ENCODE results near the gene CD247.

CD247 gene

DNA sequence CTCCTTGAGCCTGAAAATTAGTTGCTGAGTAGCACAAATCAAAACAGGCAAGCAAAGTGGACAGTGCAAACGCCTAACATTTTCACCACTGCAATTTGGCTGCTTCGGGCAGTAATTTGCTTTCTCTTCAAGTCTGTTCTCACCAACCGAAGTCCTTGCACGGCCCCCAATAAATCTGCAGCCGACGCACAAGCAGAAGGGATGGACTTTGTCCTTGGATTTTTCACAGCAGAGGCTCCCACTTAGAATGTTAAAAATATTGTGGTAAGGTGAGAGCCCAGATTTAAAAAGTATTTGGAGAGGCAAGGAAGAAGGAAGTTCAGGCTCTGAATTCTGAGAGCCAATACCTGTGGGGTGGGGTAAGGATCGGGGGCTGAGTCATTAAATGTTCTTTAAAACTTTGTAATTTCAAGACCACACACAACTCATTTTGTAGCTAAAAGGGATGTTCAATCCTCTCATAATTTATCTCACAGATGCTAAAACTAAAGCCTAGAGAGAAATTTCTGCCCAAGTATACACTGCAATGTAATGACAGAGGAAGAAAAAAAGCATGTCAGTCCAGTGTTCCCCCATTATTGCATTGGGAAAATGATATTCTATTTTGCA is 6.2 kb downstream of the CD247 start:
- DNase-seq (ENCODE audit: low read depth): no peak

DNA sequence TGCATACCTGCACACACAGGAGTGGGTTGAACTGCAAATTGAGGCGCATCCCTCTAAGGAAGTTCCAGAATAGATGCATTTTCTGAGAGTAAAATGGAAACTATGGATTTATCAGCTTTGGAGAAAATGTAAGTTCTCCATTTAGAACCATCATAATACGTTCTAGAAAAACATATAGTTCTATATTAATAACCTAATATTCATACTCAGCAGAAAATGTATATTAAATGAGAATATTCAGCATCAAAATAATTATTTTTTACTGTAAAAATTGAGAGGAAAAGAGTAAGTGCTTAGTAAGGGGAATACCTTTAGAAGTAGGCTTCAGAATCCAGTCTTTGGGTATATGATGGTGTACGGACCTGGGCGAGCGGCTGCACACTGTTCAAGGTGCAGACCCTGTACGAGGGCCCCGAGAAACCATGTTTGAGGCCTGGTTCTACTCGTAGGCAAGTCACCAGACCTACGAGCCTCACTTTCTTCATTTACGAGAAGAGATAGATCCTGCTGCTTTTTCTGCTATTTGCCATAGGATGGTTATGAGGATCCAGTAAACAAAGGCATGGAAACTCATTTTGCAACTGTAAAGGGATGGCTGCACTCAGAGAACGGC is 6.8 kb downstream of the CD247 start:
- DNase-seq (ENCODE audit: low read depth): no peak

DNA sequence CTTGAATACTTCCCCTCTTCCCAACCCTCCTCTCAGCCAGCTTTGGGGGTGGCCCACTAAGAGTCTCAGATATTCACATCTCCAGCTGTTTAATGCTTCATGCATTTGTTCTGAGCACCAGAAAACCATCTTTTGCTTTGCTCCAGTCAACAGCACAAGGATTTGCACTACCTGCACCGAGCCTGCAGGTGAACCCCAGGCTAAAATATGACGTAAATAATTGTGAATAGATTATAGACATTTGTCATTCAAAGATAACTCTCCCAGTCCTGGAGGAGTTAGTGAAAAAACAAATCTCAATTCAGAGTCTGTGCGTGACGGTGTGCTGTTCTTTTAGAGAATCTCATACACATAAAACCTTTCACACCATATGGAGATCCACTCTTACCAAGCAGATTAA is 7.4 kb downstream of the CD247 start:
- no peak for DNase-seq (ENCODE audit: low read depth)

DNA sequence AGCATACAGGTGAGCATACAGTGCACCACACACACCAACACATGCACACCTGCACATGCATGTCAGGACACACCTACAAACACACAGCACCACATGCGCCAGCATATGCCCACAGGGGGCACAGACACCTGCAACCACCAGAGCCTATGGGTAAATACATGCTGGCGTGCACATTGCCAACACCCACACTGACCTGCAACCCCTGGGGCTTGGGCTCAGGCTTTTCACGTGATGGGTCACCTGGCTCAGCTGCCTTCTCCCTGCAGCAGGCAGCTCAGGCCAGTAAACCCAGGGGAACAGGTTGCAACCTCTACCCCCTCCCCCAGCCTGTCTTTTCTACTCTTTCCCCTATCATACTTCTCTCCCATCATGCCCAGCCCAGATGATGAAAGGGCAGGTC is 8.1 kb downstream of the CD247 start:
- no peak for DNase-seq (ENCODE audit: low read depth)

DNA sequence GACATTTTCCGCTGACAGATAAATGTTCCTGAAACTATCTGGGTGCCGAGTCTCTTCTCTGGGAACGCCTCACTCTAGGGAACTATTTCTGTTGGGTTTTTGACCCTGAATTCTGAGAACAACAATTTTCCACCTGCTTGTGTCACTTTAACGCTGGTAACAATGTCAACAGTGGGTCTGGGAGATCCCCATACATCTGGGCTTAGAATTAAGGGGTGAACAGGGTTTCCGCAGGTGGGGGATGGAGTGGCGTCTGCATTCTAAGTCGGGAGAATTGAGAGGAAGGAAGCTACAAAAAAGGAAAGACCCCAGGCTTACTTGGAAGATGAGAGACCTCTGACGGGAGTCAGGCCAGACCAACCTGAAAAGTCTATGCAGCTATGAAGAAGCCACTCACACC is 8.7 kb downstream of the CD247 start:
- no peak for DNase-seq (ENCODE audit: low read depth)

DNA sequence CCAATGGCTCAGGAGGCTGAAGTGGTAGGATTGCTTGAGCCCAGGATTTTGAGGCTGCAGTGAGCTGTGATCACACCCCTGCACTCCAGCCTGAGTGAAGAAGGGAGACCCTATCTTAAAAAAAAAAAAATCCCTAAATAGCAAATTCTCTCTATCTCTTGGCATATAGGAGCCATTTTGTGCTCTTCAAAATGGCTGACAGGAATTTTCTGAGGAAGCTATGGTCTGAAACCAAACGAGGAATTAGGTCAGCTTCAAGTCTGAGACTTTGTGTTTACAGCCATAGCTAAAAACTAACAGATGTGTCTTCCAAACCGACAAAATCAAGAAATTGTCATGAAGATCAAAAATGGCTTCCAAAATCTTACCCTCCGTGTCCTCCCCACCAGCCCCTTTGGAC is 10.6 kb downstream of the CD247 start:
- no peak for DNase-seq (ENCODE audit: low read depth)

DNA sequence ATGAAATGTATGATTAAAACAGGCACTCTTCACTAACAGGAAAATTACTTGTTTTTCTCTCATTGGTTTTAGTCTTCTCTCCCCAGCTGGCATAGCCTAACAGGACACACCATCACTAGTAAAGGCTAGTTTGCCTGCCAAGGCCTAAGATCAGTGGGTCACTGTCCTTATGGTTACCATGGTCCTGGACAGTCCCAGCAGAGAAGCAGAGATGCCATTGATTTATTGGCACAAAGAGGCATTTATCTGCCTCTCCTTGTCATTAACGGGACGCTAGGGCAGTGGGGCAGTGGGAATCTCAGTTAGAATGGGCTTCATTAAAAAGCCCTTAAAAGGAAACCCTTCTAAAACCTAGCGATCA is 13.9 kb downstream of the CD247 start:
- no peak for DNase-seq (ENCODE audit: low read depth)

DNA sequence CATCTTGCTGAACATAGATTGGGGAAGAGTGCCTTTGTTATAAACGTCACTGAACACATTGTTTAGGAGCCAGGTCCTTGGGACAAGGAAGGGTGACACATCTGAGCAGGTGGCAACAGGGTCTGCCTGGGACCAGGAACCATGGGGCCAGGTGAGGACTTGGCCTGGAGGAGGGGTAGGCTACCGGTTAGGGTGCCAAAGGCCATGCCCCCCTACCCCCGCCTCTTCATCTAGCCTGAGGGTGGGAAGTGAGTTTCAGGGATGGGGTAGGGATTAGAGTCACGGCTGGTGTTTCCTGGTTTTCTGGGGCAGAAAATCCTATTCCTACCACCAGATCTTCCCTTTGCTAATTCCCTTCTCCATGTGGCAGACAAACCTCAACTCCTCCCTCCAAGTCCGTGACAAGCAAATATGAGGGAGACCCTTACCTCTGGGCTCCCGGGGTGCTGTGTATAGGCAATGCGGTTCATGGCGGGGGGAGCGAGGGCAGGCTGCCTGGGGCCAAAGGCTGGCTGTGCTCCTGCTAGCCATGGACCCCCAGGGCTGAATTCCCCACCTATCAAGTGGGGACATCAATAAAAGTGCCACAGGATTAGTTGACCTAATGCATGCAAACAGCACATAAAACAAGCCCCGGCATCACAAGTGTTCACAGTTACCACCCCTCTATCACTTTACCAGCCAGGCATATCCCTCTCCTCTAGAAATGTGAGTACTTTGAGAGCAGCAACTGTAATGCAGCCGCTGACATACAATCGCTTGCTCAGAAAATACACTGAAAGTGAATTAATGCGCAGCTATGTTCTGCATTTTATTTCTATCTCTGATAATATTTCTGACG is 14.5 kb downstream of the CD247 start:
- DNase-seq (ENCODE audit: low read depth): no peak

DNA sequence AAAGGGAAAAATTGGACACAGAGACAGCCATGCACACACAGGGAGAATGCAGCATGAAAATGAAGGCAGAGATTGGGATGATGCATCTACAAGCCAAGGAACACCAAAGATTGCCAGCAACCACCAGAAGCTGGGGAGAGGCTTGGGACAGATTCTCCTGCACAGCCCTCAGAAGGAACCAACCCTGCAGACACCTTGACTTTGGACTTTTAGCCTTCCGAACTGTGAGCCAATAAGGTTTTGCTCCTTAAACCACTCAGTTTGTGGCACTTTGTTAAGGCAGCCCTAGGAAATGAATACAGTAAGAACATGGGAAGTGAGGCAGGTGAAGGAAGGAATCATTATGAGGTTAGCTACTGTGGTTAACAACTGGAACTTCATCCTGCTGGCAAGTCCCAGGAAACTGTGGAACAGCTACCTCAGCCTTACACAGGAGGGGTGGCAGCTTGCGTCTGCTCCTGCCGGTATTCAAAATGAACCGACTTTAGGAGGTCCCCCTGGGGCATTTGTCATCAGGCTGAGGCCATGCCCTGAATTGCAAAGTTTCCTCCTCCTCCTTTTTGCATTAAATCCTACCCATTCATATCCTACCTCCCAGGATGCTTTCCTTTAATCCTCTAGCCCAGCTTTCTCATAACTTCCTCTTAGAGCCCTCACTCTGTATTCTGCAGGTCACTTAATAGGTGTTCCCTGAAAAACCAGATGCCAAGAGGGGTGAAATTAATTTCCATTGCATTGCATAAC is 15.4 kb downstream of the CD247 start:
- no peak for DNase-seq (ENCODE audit: low read depth)

DNA sequence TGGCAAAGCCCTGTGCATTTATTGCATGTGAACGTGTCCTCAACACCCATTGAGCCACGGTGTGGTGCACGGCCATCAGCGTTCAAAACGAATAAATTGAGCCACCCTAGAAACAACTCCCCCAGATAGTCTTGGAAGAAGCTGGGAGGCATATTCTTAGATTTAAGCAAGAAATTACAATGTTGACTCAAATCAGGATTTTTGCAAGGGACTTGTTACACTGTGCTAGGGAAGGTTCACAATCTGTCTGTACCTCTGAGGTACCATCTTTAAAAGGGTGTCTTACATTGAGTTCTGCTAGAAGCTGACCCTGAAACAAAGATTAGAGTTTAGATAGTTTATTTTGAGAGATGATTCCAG is 16.2 kb downstream of the CD247 start:
- no peak for DNase-seq (ENCODE audit: low read depth)

DNA sequence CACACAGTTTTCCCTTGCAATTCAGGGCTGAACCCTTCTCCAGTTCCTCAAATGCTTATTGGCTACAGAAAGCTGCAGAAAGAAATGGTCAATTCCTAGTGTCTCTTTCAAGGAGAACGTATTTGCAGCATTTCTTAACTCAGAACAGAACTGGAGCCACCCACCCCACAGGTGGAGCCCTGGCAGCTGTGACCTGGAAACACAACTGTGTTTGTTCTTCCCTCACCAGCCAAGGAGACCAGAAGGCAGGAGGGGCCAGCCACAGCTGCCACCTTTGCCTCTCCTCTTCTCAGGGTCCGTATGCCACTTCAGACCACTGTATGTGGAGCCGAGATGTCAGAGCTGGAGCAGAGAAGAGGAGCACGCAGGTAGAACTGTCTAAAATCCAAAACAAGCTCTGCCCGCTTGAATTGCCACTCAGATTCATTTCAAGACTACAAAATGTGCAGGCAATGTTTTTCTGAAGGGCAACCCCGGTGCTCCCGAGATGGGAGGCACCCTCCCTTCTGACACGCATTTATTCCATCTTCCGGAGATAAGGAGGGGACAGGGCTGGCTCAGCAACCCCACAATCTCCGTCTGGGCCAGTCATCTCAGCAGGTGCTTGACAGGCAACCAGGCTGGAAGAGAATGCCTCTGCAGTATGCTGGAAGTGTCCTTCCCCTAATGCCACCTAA is 16.7 kb downstream of the CD247 start:
- no peak for DNase-seq (ENCODE audit: low read depth)

DNA sequence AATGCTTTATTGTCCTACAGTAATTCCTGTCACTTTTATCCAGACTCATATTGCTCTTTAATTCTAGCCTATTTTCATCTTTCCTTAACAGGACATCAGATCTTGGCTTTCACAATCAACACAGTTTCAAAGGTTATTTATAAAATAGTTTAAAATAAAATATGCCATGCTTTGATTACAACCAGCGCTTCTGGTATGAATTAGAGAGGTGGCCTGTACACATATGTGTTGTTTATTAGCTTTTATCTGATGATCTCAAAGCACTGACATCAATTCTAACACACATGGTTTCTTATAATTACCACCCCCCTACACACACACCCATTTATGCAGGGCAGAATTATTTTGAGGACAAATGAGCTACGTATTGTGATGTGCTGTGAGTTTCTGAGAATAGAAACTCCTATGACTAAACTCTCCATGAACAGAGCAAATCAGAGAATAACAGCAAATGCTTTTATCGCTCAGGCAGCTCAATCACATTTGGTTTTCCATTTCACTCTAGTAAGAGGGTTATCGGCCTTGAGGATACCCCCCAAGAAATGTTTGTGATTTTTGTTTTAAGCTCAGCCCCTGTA is 18.0 kb downstream of the CD247 start:
- DNase-seq (ENCODE audit: low read depth): no peak

DNA sequence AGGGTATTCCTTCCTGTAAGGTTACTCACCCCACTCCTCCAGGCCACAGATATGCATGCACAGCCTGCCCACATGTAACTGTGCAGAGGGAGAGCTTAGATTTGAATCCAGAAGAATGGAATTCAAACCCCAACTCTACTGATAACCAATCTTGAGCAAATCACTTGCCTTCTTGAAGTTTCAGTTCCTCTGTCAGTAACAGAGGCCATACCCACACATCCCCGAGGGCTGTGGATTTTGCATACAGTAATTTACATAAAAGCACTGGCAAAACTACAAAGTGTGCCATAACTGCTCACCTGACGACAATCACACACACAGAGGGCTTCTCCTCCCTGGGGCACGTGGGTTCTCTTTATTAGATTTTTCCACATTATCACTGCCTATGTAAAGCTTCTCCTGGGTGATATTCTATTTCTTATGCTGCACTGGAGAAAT is 18.6 kb downstream of the CD247 start:
- no peak for DNase-seq (ENCODE audit: low read depth)

DNA sequence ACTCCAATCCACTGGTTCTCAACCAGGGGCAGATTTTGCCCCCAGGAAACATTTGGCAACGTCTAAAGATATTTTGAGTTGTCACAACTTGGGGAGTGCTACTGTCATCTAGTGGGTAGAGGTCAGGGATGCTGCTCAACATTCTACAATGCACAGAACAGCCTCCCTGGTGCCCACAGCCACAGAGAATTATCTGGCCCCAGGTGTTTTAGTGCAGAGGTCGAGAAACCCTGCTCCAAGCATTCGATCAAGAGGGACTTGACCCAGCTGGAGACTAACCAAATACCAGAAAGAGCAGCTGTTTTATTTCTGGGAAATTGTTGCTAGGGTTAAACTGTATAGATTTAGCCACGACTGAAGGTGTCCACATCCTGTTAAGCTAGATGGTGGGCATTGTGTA is 19.2 kb downstream of the CD247 start:
- DNase-seq (ENCODE audit: low read depth): no peak

DNA sequence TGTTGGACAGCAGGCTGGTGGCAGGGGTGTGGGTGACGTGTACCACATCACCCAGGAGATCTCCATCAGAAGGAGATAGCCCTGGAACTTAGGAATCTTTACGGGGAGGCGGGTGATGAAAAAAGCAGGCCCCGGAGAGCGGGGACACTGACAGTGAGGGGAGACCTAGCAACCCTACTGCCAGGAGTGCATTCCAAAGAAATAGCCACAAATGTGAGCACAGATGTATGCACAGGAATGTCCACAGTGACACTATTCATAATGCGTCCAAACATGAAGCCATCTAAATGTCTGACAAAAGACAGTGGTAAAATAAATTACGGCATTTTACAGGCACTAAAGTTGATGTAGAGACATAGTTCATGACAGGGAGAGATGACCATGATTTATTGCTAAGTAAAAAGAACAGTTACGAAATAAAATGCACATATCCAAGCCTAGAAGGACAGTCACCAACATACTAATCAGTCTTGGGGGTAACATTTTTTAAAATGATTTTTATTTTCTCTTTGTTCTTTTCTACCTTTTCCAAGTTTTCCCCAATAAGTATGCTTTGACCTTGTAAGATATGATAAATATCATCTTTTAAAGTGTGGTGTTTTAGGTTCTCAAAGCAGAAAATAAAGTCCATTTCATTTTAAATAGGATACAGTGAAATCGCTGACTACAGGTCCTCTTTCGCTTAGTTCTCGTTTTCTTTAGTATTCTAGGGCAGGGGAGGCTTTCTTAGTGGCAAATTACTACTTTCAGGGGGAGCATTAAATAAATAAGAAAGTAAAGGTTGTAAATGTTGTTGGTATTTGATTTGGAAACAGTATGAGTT is 21.3 kb downstream of the CD247 start:
- no peak for DNase-seq (ENCODE audit: low read depth)

DNA sequence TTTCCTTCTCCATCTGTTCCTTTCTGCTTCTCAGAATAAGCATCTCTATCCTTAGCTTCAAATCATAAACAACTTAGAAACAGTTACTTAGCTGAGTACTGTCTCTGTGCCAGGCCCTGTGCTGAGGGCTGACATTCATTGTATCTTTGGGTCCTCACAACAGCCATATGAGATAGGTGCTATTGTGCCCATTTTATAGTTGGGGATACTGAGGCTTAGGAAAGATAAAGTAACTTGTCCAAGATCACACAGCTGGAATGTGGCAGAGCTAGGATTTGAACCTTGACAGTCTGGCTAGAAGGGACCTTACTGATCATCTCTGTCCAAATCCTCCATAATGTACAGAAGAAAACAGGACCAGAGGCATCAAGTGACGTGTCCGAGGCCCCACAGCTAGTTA is 25.0 kb downstream of the CD247 start:
- no peak for DNase-seq (ENCODE audit: low read depth)

DNA sequence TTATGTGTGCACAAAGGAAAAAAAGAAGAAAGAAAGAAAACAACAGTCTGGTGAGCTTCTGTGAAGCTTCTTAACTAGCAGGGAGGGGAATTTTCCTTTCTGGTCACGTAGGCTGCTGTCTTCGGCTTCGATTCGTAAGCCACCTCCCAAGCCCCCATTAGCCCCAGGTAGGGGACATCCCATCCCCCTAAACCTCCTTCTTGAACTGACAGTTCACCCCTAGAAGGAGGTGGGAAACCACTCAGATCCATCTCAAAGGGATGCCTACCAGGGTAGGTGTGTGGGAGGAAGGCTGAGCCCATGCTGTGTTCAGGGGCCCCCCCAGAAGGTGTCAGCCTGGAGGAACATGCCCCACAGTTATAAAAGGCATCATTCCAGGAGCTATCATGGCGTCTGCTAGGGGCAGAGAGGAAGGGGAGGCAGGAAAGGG is 25.8 kb downstream of the CD247 start:
- DNase-seq (ENCODE audit: low read depth): no peak

DNA sequence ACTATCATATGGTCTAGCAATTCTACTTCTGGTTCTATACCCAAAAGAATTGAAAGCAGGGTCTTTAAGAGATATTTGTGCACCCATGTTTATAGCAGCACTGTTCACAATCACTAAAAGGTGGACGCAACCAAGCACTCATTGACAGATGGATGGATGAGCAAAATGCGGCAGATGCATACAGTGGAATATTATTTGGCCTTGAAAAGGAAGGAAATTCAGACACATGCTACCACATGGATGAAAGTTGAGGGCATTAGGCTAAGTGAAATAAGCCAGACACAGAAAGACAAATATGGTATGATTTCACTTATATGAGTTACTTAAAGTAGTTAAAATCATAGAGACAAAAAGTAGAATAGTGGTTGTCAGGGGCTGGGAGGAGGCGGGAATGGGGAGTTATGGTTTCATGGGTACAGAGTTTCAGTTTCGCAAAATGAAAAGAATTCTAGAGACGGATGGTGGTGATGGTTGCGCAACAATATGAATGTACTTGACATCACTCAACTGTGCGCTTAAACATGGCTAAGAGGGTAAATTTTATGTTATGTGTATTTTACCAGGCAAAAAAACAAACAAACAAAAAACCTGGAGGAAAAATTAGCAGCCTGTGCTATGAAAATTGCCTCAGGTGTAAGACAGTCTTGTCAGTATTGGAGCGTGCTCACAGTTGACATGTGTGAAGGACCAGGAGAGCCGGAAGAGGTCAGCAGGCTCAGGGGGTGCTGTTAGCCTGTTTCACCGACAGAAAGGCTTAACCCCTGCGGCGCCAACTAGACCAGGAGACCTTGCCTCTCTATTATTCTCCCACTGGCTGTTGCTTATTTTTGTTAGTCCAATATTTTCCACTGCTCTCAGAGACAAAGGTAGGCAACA is 26.5 kb downstream of the CD247 start:
- no peak for DNase-seq (ENCODE audit: low read depth)

DNA sequence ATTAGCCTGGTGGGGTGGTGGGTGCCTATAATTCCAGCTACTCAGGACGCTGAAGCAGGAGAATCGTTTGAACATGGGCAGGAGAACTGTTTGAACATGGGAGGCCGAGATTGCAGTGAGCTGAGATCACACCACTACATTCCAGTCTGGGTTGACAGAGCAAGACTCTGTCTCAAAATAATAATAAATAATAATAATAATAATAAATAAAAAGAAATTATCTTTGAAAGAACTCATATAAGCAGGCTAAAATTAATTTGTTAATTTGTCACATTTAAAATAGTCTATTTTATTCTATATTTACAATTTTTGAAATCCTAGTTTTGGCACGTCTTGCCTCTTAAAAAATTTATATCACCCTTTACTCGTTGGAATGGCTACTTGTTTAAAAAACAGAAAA is 27.6 kb downstream of the CD247 start:
- DNase-seq (ENCODE audit: low read depth): no peak

All from stimulated activated CD4-positive, alpha-beta T cell treated with anti-CD3 and anti-CD28 coated beads, Interleukin-2, amount 100 ng/mL, for 4 hours (primary cell).